Lower lobe of right lung (tissue), 2 donors: ENCODE data around the gene MINK1. TPM values are rescaled to one million over a fixed set of nuclear protein-coding genes. Genes with fewer than 3 reads are reported as not detected.

Experiments
- ATAC-seq, 2 donors: fragments of 200-7000 bp; cut with Tn5 transposase; one replicate each; pipeline ENCODE4 v1.9.1; 2020 to 2022; ENCODE audit warnings: mild to moderate bottlenecking in 2 of 2, moderate library complexity in 2 of 2
- DNase-seq: peaks from one replicate; pipeline ENCODE4 v3.0.0-alpha.2; 2020
- H3K27ac ChIP-seq: fragments of 200-600 bp; one replicate; pipeline ENCODE4 v1.8.0; 2022
- H3K27me3 ChIP-seq: fragments of 200-600 bp; one replicate; pipeline ENCODE4 v1.8.0; 2022; ENCODE audit warnings: low read depth
- H3K36me3 ChIP-seq: fragments of 200-600 bp; one replicate; pipeline ENCODE4 v1.8.0; 2022; ENCODE audit warnings: mild to moderate bottlenecking
- H3K4me1 ChIP-seq: fragments of 200-600 bp; one replicate; pipeline ENCODE4 v1.8.0; 2022
- H3K4me3 ChIP-seq: fragments of 200-600 bp; one replicate; pipeline ENCODE4 v1.8.0; 2022; ENCODE audit warnings: mild to moderate bottlenecking
- H3K9me3 ChIP-seq: fragments of 200-600 bp; one replicate; pipeline ENCODE4 v1.8.0; 2022
- CTCF ChIP-seq: fragments of 200-600 bp; IDR thresholded peaks from one replicate; pipeline ENCODE4 v1.8.0; 2022; ENCODE audit warnings: antibody characterized with exemption, mild to moderate bottlenecking
- intact Hi-C: fragments of 100-400 bp; cut with DNase I; formaldehyde crosslinking; loops from one replicate; pipeline ENCODE4 v1.11.0; 2022
- total RNA-seq: library from RNA; stranded (reverse); fragmentation: NEBNext Ultra II Directional; extraction: Animal tissue kit (Norgen Biotek cat#: 25700); gene quantifications from one replicate; pipeline ENCODE4 v1.2.1, GENCODE V29; 2021
- donor health status: DM: no; HTN: yes; CAD: no; lungs with severe emphysema.

The MINK1 gene
- total RNA-seq, 1 donor from 2014 or later = 155 TPM

- H3K27me3 ChIP-seq = no peaks in the 10 kb centered on the region
- no peaks in the 10 kb centered on the region for H3K36me3 ChIP-seq
- no peaks in the 10 kb centered on the region for H3K9me3 ChIP-seq
- no peak for DNase-seq
- intact Hi-C loops = no loop called here
- ATAC-seq = peak in 1 of 2 donors; percentile 15
- TF ChIP-seq CTCF = no peak
- H3K27ac ChIP-seq = peak overlapping the region; percentile 26
- peaks cover 66% of the 10 kb centered on the region for H3K4me1 ChIP-seq
- H3K4me3 ChIP-seq = no peak overlapping the region
Observed at GRCh38 chr17:4843321-4844000, 10.3 kb downstream of the MINK1 start.

- ATAC-seq (peak; percentile 67 to 74), DNase-seq (no peak)
- no peaks in the 10 kb centered on the region for H3K36me3 ChIP-seq
- no peak overlapping the region for H3K4me3 ChIP-seq
- no peak for TF ChIP-seq CTCF
- H3K4me1 ChIP-seq = peaks cover 70% of the 10 kb centered on the region
- no peaks in the 10 kb centered on the region for H3K9me3 ChIP-seq
- no peaks in the 10 kb centered on the region for H3K27me3 ChIP-seq
- intact Hi-C loops = no loop called here
- H3K27ac ChIP-seq = peak overlapping the region; percentile 14
Observed at GRCh38 chr17:4845118-4845517, 12.0 kb downstream of the MINK1 start.

- Histone ChIP-seq H3K4me3 (no peak overlapping the region), H3K9me3 (no peaks in the 10 kb centered on the region), H3K27me3 (no peaks in the 10 kb centered on the region), H3K27ac (peak overlapping the region; percentile 9), H3K36me3 (no peaks in the 10 kb centered on the region), H3K4me1 (peaks cover 76% of the 10 kb centered on the region)
- intact Hi-C loops = no loop called here
- no peak for DNase-seq
- ATAC-seq = no peak
- TF ChIP-seq CTCF = no peak
Observed at GRCh38 chr17:4846635-4847390, 13.7 kb downstream of the MINK1 start.

GRCh38 chr17:4849011-4849536, 15.9 kb downstream of the MINK1 start:
- no peak for ATAC-seq
- Histone ChIP-seq H3K9me3 (no peaks in the 10 kb centered on the region), H3K4me3 (no peak overlapping the region), H3K4me1 (peaks cover 73% of the 10 kb centered on the region), H3K36me3 (no peaks in the 10 kb centered on the region), H3K27me3 (no peaks in the 10 kb centered on the region), H3K27ac (peak overlapping the region; percentile 43)
- DNase-seq = no peak
- TF ChIP-seq CTCF = no peak
- intact Hi-C loops = no loop called here

- Histone ChIP-seq H3K4me1 (peaks cover 75% of the 10 kb centered on the region), H3K4me3 (no peak overlapping the region), H3K36me3 (no peaks in the 10 kb centered on the region), H3K9me3 (no peaks in the 10 kb centered on the region), H3K27me3 (no peaks in the 10 kb centered on the region), H3K27ac (no peak overlapping the region)
- intact Hi-C loops = no loop called here
- TF ChIP-seq CTCF = no peak
- ATAC-seq (no peak), DNase-seq (no peak)
Observed at GRCh38 chr17:4850246-4850645, 17.1 kb downstream of the MINK1 start.
